Measurements from ENCODE around the gene EEF1B2.
"Not testable (repeated sequence)": the region's sequence is repeated elsewhere in the genome, so short reads cannot be mapped to it uniquely, and the experiment has no call there.

The EEF1B2 gene

DNA sequence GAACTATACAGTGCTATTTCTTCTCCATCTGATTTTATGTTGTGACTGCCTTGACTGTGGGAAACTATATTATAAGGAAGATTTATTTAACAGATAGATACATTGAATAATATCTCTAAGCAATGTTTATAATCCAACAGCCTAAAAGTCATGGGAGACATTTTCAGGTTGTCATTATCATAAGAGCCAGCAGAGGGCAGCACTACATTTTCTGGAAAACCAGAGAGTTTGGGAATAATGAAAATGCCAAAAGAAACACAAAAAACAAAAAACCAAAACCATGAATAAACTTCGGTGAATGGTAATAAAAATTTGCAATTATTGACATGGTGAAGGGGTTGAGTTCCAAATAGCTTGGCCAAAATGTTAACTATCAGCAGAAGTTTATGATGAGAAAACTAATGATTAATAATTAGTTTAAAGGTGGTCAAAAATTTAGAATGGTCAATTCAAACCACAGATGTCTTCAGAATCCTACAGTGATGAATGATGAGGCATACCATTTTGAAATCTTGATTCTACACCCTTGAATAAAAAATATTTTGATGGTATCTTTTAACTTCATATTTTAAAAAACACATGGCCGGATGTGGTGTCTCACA lies 4.7 kb downstream of the EEF1B2 start:
- no peak overlapping the region for H3K4me3 ChIP-seq (ENCODE audit: low read depth, low read length)
- TF ChIP-seq, protein P1, sequence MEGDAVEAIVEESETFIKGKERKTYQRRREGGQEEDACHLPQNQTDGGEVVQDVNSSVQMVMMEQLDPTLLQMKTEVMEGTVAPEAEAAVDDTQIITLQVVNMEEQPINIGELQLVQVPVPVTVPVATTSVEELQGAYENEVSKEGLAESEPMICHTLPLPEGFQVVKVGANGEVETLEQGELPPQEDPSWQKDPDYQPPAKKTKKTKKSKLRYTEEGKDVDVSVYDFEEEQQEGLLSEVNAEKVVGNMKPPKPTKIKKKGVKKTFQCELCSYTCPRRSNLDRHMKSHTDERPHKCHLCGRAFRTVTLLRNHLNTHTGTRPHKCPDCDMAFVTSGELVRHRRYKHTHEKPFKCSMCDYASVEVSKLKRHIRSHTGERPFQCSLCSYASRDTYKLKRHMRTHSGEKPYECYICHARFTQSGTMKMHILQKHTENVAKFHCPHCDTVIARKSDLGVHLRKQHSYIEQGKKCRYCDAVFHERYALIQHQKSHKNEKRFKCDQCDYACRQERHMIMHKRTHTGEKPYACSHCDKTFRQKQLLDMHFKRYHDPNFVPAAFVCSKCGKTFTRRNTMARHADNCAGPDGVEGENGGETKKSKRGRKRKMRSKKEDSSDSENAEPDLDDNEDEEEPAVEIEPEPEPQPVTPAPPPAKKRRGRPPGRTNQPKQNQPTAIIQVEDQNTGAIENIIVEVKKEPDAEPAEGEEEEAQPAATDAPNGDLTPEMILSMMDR (IDR thresholded peaks at IDR 0.05; ENCODE audit: borderline replicate concordance, insufficient read depth, low read depth, low read length), result peak; percentile 42; the same call in 1 of the 2 replicates

DNA sequence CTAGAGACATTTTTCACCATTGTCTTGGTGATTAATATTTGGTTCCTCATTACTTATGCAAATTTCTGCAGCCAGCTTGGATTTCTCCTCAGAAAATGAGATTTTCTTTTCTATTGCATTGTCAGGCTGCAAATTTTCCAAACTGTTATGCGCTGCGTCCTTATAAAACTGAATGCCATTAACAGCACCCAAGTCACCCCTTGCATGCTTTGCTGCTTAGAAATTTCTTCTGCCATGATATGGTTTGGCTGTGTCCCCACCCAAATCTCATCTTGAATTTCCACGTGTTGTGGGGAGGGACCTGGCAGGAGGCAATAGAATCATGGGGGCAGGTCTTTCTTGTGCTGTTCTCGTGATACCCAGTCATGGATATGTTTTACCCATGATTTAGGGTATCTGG lies 8.5 kb downstream of the EEF1B2 start:
- not testable (repeated sequence) for H3K4me3 ChIP-seq (ENCODE audit: low read depth, low read length)

DNA sequence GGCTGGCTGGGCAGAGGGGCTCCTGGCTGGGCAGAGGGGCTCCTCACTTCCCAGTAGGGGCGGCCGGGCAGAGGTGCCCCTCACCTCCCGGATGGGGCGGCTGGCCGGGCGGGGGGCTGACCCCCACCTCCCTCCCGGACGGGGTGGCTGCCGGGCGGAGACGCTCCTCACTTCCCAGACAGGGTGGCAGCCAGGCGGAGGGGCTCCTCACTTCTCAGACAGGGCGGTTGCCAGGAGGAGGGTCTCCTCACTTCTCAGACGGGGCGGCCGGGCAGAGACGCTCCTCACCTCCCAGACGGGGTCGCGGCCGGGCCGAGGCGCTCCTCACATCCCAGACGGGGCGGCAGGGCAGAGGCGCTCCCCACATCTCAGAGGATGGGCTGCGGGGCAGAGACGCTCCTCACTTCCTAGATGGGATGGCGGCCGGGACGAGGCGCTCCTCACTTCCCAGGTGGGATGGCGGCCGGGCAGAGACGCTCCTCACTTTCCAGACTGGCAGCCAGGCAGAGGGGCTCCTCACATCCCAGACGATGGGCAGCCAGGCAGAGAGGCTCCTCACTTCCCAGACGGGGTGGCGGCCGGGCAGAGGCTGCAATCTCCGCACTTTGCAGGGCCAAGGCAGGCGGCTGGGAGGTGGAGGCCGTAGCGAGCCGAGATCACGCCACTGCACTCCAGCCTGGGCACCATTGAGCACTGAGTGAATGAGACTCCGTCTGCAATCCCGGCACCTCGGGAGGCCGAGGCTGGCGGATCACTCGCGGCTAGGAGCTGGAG lies 12.1 kb downstream of the EEF1B2 start:
- not testable (repeated sequence) for H3K4me3 ChIP-seq (ENCODE audit: low read depth, low read length)

DNA sequence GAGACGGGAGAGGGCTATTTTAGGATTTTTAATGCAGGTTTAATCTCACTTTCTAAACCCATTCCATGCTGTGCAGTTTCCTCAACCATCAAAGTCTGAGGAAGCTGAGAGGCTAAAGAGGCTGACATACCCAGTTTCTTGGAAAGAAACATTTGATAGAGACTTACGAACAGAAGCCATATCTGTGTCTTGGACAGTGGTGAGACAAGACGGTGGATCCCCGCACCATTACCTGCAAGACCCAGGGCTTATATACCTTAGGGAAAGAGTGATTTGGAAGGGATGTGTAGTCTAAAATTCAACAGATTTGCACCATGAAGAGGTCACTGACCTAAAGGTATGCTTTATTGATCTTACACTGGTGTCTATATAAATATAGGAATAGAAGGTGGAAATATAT lies 13.5 kb downstream of the EEF1B2 start:
- TF ChIP-seq, protein P1 (IDR thresholded peaks at IDR 0.05; ENCODE audit: borderline replicate concordance, insufficient read depth, low read depth, low read length), result no peak
- H3K4me3 ChIP-seq (ENCODE audit: low read depth, low read length), result no peak overlapping the region

DNA sequence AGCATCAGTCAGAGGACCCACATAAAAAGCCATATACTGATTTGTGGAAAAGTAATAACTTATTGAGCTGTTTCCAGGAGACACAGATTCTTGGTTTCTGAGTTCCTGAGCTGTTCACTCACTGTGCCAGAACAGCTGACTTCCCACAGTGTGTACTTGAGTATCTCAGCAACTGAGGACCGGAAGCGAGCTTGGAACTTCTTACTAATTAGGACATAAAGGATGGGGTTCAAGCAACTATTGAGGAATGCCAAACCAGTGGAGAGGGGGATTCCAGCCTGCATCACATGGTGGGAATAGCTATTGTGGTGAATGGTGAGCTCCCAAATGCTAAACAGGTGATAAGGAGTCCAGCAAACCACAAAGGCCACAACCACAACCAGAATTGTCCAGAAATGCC lies 16.4 kb downstream of the EEF1B2 start:
- H3K4me3 ChIP-seq (ENCODE audit: low read depth, low read length), result no peak overlapping the region
- TF ChIP-seq, protein P1 (IDR thresholded peaks at IDR 0.05; ENCODE audit: borderline replicate concordance, insufficient read depth, low read depth, low read length), result no peak

DNA sequence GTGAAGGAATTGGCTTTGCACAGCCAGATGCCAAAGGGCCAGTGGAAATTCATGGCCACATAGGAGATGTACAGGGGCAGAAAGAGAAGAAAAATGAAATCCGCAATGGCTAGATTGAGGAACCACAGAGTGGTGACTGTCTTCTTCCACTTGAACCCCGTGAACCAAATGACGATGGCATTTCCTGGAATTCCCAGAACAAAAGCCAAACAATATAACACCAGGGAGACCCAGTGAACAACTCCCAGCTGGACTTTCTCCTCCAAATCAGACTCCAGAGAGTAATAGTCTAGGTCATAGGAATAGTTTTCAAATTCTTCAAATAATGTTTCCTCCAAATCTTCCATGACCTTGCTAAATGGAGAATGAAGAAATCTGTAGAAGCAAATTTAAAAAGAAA lies 17.2 kb downstream of the EEF1B2 start:
- H3K4me3 ChIP-seq (ENCODE audit: low read depth, low read length), result no peak overlapping the region
- TF ChIP-seq, protein P1 (IDR thresholded peaks at IDR 0.05; ENCODE audit: borderline replicate concordance, insufficient read depth, low read depth, low read length), result no peak

DNA sequence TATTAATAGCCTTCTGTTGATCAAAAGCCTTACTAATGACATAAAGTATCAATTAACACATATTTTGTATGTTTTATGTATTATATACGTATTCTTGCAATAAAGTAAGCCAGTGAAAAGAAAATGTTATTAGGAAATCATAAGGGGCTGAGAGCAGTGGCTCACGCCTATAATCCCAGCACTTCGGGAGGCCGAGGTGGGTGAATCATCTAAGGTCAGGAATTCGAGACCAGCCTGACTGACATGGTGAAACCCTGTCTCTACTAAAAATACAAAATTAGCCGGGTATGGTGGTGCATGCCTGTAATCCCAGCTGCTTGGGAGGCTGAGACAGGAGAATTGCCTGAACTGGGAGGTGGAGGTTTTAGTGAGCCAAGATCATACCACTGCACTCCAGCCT lies 21.8 kb downstream of the EEF1B2 start:
- not testable (repeated sequence) for H3K4me3 ChIP-seq (ENCODE audit: low read depth, low read length)

DNA sequence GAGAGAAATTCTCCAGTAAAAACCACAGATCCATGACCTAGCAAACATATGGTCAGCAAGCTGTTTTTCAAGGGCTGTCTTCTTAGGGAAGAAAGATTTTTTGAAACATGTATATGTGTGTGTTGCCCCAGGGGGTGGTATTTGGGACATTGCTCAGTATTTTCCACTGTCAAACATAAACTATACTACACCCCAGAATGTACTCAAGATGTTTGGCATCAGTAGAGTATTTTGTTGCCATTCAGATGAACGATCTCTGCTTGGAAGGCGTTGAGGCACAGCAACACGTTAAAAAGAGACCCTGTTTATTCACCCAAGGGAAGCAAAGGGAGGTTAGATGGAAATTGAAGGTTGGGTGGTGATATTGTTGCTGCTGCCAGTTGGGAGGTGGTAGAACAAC lies 30.0 kb downstream of the EEF1B2 start:
- no peak overlapping the region for H3K4me3 ChIP-seq (ENCODE audit: low read depth, low read length)
- TF ChIP-seq, protein P1 (IDR thresholded peaks at IDR 0.05; ENCODE audit: borderline replicate concordance, insufficient read depth, low read depth, low read length), result no peak

DNA sequence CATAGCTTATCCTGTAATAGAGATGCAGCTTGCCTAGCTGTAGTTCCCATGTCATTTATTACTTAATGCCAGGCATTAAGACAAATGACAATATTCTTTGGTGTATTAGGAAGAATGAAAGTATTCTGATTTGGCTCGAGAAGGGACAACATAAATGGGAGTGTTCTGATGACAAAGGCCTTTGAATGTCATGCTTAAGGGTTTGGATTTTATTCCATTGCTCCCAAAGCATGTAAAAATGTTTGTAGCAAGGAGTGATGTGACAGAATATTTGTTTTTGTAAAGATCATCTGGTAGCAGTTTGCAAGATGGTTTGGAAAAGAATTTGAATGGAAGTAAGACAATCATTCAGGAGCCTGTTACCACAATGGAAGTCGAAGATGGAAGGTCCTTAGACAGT lies 30.4 kb downstream of the EEF1B2 start:
- TF ChIP-seq, protein P1 (IDR thresholded peaks at IDR 0.05; ENCODE audit: borderline replicate concordance, insufficient read depth, low read depth, low read length), result no peak
- no peak overlapping the region for H3K4me3 ChIP-seq (ENCODE audit: low read depth, low read length)

Measured in GM12875 (cell line).